Measurements from ENCODE around the gene KPNA4. TPM values are rescaled to one million over a fixed set of nuclear protein-coding genes. Genes with fewer than 3 reads are reported as not detected.
"Not testable (repeated sequence)": the region's sequence is repeated elsewhere in the genome, so short reads cannot be mapped to it uniquely, and the experiment has no call there.

KPNA4 gene
- total RNA-seq, 4 donors from 2014 or later: 19.9 to 34.7 (median 23.4) TPM

DNA sequence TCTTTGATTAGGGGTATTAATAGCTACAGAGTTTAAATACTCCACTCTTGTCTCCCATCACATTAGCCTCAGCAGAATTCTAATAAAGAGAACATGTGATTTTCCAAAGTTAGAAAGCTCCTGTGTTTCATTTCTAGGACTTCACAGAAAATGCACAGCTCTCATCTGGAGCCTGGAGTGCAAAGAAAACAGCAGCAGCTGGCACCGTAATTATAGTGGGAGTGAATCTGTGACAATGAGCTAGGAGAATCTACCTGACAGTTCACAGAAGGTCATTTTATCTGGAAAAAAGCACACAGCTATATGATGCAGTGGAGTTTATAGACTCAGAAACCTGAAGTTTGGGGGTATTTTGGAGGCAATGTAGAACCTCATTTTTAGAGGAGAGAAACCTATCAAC, 110.4 kb downstream of the KPNA4 start:
- Histone ChIP-seq H3K4me1 (peaks cover 0 to 4% (median 3%) of the 10 kb centered on the region in 3 donors), H3K9me3 (peaks cover 0 to 3% (median 0%) of the 10 kb centered on the region in 3 donors), H3K4me3 (no peak overlapping the region), H3K27me3 (peaks cover 0 to 4% (median 0%) of the 10 kb centered on the region in 4 donors), H3K27ac (no peak overlapping the region), H3K36me3 (no peaks in the 10 kb centered on the region)
- no peak for DNase-seq
- no peak for TF ChIP-seq CTCF (IDR thresholded peaks at IDR 0.05)
- WGBS, 2 donors: 50 to 55% methylated on average over 1 of the region's 1 CpG
- intact Hi-C loops (cut with DNase I): no loop called here

DNA sequence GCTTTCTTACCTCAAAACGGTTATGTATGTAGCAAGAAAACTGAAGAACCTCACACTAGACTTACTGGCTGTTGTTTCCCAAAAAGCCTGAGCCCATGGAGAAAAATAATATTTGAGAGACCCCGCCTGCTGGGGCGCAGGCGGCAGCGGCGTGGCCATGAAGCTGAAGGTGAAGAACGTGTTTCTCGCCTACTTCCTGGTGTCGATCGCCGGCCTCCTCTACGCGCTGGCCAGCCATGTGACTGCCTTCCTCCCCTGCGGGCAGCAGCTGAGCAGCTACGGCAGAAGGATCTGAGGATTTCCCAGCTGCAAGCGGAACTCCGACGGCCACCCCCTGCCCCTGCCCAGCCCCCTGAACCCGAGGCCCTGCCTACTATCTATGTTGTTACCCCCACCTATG, 113.1 kb downstream of the KPNA4 start:
- Histone ChIP-seq H3K27me3 (peaks cover 0 to 11% (median 0%) of the 10 kb centered on the region in 4 donors), H3K4me1 (peaks cover 0 to 28% (median 11%) of the 10 kb centered on the region in 3 donors)
- H3K9me3 ChIP-seq; H3K36me3 ChIP-seq; intact Hi-C loops (cut with DNase I); H3K4me3 ChIP-seq; DNase-seq; H3K27ac ChIP-seq: not testable (repeated sequence)
- 92 to 98% methylated on average over 14 to 18 of the region's 19 CpGs for WGBS, 2 donors

DNA sequence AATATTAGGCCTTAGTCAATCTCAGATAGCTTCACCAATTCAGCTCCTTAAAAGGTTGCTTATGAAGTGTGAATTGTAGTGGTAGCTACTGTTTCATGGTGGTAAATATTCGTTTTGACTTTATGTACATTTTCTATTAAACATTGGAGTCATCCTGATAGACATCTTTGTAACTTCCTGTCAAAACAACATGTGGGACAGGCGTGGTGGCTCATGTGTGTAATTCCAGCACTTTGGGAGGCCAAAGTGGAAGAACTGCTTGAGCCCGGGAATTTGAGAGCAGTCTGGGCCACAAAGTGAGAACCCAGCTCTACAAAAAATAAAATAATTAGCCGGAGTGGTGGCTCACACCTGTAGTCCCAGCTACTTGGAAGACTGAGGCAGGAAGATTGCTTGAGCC, 113.8 kb downstream of the KPNA4 start:
- Histone ChIP-seq H3K4me1 (peaks cover 0 to 34% (median 12%) of the 10 kb centered on the region in 3 donors), H3K27ac (no peak overlapping the region), H3K36me3 (no peaks in the 10 kb centered on the region), H3K4me3 (no peak overlapping the region), H3K27me3 (peaks cover 0 to 11% (median 0%) of the 10 kb centered on the region in 4 donors), H3K9me3 (peaks cover 0 to 3% (median 0%) of the 10 kb centered on the region in 3 donors)
- WGBS, 2 donors: 82 to 85% methylated on average over 4 of the region's 4 CpGs
- no peak for DNase-seq
- intact Hi-C loops (cut with DNase I): no loop called here
- no peak for TF ChIP-seq POLR2A (IDR thresholded peaks at IDR 0.05)
- TF ChIP-seq CTCF (IDR thresholded peaks at IDR 0.05): no peak

GRCh38 chr3:160450846-160451245, 114.5 kb downstream of the KPNA4 start:
- 78 to 82% methylated on average over 3 of the region's 3 CpGs for WGBS, 2 donors
- H3K27me3 ChIP-seq: peaks cover 0 to 11% (median 0%) of the 10 kb centered on the region in 4 donors
- peaks cover 0 to 3% (median 0%) of the 10 kb centered on the region in 3 donors for H3K9me3 ChIP-seq
- no peaks in the 10 kb centered on the region for H3K36me3 ChIP-seq
- intact Hi-C loops (cut with DNase I): no loop called here
- H3K4me3 ChIP-seq: no peak overlapping the region
- H3K4me1 ChIP-seq: peaks cover 0 to 38% (median 12%) of the 10 kb centered on the region in 3 donors
- no peak overlapping the region for H3K27ac ChIP-seq
- no peak for TF ChIP-seq CTCF (IDR thresholded peaks at IDR 0.05)
- no peak for TF ChIP-seq POLR2A (IDR thresholded peaks at IDR 0.05)
- DNase-seq: no peak

DNA sequence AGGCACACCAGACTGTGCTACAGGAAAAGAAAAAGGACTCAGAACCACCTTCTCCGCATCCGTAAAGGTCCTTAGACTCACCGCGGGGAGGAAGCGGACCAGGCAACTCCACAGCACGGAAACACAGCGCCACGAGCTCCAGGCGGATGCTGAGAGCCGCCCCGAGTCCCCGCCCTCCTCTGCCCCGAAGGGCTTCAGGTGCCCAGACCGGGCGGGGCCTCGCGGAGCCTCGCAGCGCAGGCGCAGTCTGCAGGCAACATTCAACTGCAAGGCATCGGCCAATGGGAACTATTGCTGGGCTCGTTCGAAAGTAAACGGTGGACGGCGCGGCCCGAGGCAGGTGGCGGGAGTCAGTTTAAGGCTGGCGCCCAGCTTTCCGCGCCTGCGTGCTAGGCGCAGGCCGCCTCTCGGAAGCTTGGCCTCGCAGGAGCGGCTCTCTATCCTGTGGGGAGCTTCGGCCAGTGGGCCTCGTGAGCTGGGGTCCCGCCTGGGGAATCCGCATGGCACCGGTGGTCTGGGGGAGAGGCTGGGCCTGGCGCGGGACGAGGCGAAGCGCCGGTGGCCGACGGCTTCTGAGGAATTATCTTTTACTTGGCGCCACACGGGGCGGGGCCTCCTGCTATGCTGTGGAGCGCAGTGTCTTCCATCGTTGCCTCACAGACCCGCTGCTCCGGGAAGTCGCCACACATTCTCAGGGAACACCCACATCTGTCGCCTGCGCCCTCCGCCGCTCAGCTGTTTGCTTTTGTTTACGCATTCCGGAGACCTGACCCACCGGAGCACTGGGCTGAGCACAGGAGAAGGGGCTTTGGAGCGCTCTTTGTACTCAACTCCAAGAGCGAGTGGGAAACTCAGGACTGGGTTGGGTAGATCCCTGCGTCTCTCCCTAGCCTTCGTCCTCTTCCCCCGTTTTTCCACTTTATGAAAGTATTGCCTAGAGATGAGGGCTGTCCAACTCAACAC, 115.5 kb downstream of the KPNA4 start, which contains the start of gene TRIM59:
TRIM59 (minus strand) TSS at position 151 of the 963 bp plus-strand sequence. CDS start 10,603 bp downstream, outside the sequence.
- peaks cover 0 to 3% (median 0%) of the 10 kb centered on the region in 3 donors for H3K9me3 ChIP-seq
- peak; percentile 74 for DNase-seq
- H3K27me3 ChIP-seq: peaks cover 0 to 11% (median 0%) of the 10 kb centered on the region in 4 donors
- H3K27ac ChIP-seq: peak within 1 kb of the TSS; percentile 88 to 92 (median 91)
- intact Hi-C loops (cut with DNase I): no loop called here
- 44 to 47% methylated on average over 13 to 16 of the region's 71 CpGs for WGBS, 2 donors
- H3K36me3 ChIP-seq: peaks cover 0 to 5% (median 0%) of the 10 kb centered on the region in 3 donors
- peak within 1 kb of the TSS; percentile 58 to 78 (median 68) for H3K4me3 ChIP-seq
- TF ChIP-seq POLR2A (IDR thresholded peaks at IDR 0.05) (peak in 2 of 4 donors; percentile 29 to 80), CTCF (IDR thresholded peaks at IDR 0.05) (peak in 1 of 6 experiments; percentile 4)
- H3K4me1 ChIP-seq: peaks cover 0 to 38% (median 12%) of the 10 kb centered on the region in 3 donors
